NCI-H1105 (cell line): ENCODE data around the gene CST11.
"Not testable (repeated sequence)": the region's sequence is repeated elsewhere in the genome, so short reads cannot be mapped to it uniquely, and the experiment has no call there.

Experiments
- DNase-seq: peaks from one replicate; lab custom pipeline; 2025; lab: John Stamatoyannopoulos, UW

CST11 gene

GRCh38 chr20:23452776-23453175, at the start of gene CST11:
Gene CST11 (minus strand): TSS chr20:23452876. CDS start chr20:23452811, 65 bp downstream.
- DNase-seq = no peak

- no peak for DNase-seq
Measured at GRCh38 chr20:23501926-23502325, 49.2 kb upstream of the CST11 start.

GRCh38 chr20:23497536-23497935, 44.9 kb upstream of the CST11 start:
- no peak for DNase-seq

GRCh38 chr20:23493172-23493772, 40.6 kb upstream of the CST11 start:
- DNase-seq = no peak

GRCh38 chr20:23492292-23492691, 39.6 kb upstream of the CST11 start:
- no peak for DNase-seq

- DNase-seq = no peak
Measured at GRCh38 chr20:23490817-23491216, 38.1 kb upstream of the CST11 start, which contains the start of gene CST8. Gene CST8 (plus strand): TSS chr20:23491117. CDS start chr20:23491668, 551 bp downstream.

GRCh38 chr20:23488996-23489395, 36.3 kb upstream of the CST11 start:
- no peak for DNase-seq

- DNase-seq = no peak
Measured at GRCh38 chr20:23488470-23488869, 35.8 kb upstream of the CST11 start.

- DNase-seq = no peak
Measured at GRCh38 chr20:23484081-23484480, 31.4 kb upstream of the CST11 start.

- no peak for DNase-seq
Measured at GRCh38 chr20:23482138-23482537, 29.5 kb upstream of the CST11 start.

GRCh38 chr20:23479043-23479442, 26.4 kb upstream of the CST11 start:
- no peak for DNase-seq

- DNase-seq = no peak
Measured at GRCh38 chr20:23477223-23477622, 24.5 kb upstream of the CST11 start.

GRCh38 chr20:23476015-23476754, 23.5 kb upstream of the CST11 start:
- no peak for DNase-seq

GRCh38 chr20:23475395-23475794, 22.7 kb upstream of the CST11 start:
- no peak for DNase-seq

GRCh38 chr20:23473293-23473692, 20.6 kb upstream of the CST11 start:
- not testable (repeated sequence) for DNase-seq

- DNase-seq = not testable (repeated sequence)
Measured at GRCh38 chr20:23472306-23472705, 19.6 kb upstream of the CST11 start.

GRCh38 chr20:23466961-23467360, 14.3 kb upstream of the CST11 start:
- DNase-seq = not testable (repeated sequence)

GRCh38 chr20:23461180-23461579, 8.5 kb upstream of the CST11 start:
- no peak for DNase-seq

- DNase-seq = no peak
Measured at GRCh38 chr20:23459461-23460150, 6.9 kb upstream of the CST11 start.

- no peak for DNase-seq
Measured at GRCh38 chr20:23456873-23457272, 4.2 kb upstream of the CST11 start.

GRCh38 chr20:23456409-23456808, 3.7 kb upstream of the CST11 start:
- DNase-seq = no peak

- no peak for DNase-seq
Measured at GRCh38 chr20:23455639-23456038, 3.0 kb upstream of the CST11 start.

GRCh38 chr20:23454816-23455215, 2.1 kb upstream of the CST11 start:
- DNase-seq = no peak
